GM23338 (cell line): Measurements from ENCODE around the gene SH3BP5.

Source experiments
- CREB1 ChIP-seq: fragments of 250-450 bp; sonication (Bioruptor Pico); IDR thresholded peaks from 2 replicates; pipeline ENCODE4 v1.5.0; 2020; ENCODE audit warnings: low read depth, mild to moderate bottlenecking, moderate library complexity
- EZH2 ChIP-seq: fragments of 200-600 bp; sonication (generic); IDR thresholded peaks from one replicate; pipeline ENCODE4 v1.8.0; 2017; ENCODE audit warnings: antibody characterized with exemption, mild to moderate bottlenecking, low read depth; ENCODE audit not compliant: unreplicated experiment
- EZH2phosphoT487 ChIP-seq: fragments of 200-600 bp; sonication (generic); IDR thresholded peaks from one replicate; pipeline ENCODE4 v1.8.1; 2018; ENCODE audit warnings: antibody characterized with exemption; ENCODE audit not compliant: unreplicated experiment
- TF ChIP-seq, protein P1 (sequence below), 2 experiments: fragments of 200-600 bp in 1 of 2; sonication (generic) in 1 of 2; conservative IDR thresholded peaks; 2 replicates each; pipeline versions ENCODE4 v1.5.1 to v1.6.1; 2016 to 2017; ENCODE audit warnings: antibody characterized with exemption in 2 of 2, low read depth in 2 of 2, mild to moderate bottlenecking in 2 of 2, moderate library complexity in 1 of 2

- TF ChIP-seq EZH2 (no peak), CREB1 (CRISPR knock-in tag) (no peak), EZH2phosphoT487 (no peak)
- TF ChIP-seq, protein P1, sequence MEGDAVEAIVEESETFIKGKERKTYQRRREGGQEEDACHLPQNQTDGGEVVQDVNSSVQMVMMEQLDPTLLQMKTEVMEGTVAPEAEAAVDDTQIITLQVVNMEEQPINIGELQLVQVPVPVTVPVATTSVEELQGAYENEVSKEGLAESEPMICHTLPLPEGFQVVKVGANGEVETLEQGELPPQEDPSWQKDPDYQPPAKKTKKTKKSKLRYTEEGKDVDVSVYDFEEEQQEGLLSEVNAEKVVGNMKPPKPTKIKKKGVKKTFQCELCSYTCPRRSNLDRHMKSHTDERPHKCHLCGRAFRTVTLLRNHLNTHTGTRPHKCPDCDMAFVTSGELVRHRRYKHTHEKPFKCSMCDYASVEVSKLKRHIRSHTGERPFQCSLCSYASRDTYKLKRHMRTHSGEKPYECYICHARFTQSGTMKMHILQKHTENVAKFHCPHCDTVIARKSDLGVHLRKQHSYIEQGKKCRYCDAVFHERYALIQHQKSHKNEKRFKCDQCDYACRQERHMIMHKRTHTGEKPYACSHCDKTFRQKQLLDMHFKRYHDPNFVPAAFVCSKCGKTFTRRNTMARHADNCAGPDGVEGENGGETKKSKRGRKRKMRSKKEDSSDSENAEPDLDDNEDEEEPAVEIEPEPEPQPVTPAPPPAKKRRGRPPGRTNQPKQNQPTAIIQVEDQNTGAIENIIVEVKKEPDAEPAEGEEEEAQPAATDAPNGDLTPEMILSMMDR (conservative IDR thresholded peaks at IDR 0.05; ENCODE audit: low read depth in 2 of 2) = no peak
Measured at GRCh38 chr3:15330031-15330596, 2.3 kb downstream of the SH3BP5 start.
